ENCODE measurements around the gene PRR9.
A peak's percentile ranks its signal among the peaks of the same experiment; 100 is the strongest.

The PRR9 gene

DNA sequence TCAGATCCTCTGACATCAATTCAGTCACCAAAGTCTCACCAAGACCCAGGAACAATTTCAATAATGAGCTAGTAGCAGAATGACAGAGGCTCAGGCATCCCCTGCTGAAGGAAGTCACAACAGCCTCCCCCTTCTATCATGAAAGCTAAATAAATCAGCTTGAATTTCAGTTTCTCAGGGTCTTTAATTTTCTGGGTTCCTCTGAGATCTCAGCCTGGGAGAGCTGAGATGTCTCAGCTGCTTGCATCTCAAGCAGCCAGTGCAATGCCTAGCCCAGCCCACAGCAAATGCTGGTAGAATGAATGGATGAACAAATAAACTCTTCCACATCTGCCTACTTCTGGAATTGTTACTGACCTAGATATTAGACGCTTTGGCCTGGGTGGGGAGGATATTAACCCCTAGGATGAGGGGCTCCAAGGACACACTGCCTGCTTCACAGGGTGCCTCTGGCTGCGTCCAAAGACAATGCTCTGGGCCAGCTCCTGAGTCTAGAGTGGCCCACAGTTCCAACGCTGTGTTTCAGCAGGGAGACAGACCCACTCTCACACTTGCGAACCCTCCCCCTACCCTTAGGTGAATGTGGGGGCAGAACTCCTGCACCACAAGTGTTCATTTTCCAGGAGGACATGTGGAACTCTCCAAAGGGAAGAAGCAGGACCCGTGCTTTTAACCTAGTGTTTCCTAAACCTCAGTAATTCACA, 30.9 kb downstream of the PRR9 start:
- no peak overlapping the region for H3K4me3 Mint-ChIP-seq
- H3K36me3 Mint-ChIP-seq, result no peaks in the 10 kb centered on the region
- DNase-seq (ENCODE audit: low spot score in 2 of 2) (peak in 1 of 2 donors; percentile 12), ATAC-seq (no peak)
- H3K4me1 Mint-ChIP-seq, result no peaks in the 10 kb centered on the region
- H3K27ac Mint-ChIP-seq, result no peak overlapping the region
- no peaks in the 10 kb centered on the region for H3K9me3 Mint-ChIP-seq

- H3K36me3 Mint-ChIP-seq, result no peaks in the 10 kb centered on the region
- no peak overlapping the region for H3K27ac Mint-ChIP-seq
- no peak for DNase-seq (ENCODE audit: low spot score in 2 of 2)
- no peaks in the 10 kb centered on the region for H3K9me3 Mint-ChIP-seq
- H3K4me1 Mint-ChIP-seq, result peaks cover 7% of the 10 kb centered on the region
- ATAC-seq, result no peak
- no peak overlapping the region for H3K4me3 Mint-ChIP-seq
Measured at GRCh38 chr1:153250166-153250565, 32.8 kb downstream of the PRR9 start.

DNA sequence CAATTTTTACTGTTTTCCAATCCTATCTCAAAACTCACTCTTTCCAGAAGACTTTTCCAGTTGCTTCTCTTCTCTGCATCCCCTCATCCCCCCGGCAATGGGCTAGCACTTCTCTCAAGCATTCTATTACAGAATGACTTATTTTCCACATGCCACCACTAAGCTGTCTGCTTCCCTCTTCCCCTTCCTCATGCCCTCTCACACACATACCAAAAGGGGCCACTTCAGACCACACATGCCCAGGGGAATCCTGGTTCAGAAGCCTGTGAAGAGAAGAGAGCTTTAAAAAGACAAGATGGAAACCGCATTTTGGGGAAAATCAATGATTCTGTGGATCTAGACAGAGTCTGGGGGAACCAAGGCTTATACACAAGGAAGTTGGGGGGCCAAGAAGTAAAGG, 33.7 kb downstream of the PRR9 start:
- no peaks in the 10 kb centered on the region for H3K9me3 Mint-ChIP-seq
- no peak overlapping the region for H3K4me3 Mint-ChIP-seq
- H3K4me1 Mint-ChIP-seq, result peaks cover 7% of the 10 kb centered on the region
- no peak for ATAC-seq
- DNase-seq (ENCODE audit: low spot score in 2 of 2), result no peak
- no peaks in the 10 kb centered on the region for H3K36me3 Mint-ChIP-seq
- no peak overlapping the region for H3K27ac Mint-ChIP-seq

- Mint-ChIP-seq H3K9me3 (no peaks in the 10 kb centered on the region), H3K4me3 (no peak overlapping the region), H3K27ac (no peak overlapping the region), H3K4me1 (peaks cover 7% of the 10 kb centered on the region), H3K36me3 (no peaks in the 10 kb centered on the region)
- no peak for DNase-seq (ENCODE audit: low spot score in 2 of 2)
- no peak for ATAC-seq
Measured at GRCh38 chr1:153251562-153251961, 34.2 kb downstream of the PRR9 start.

DNA sequence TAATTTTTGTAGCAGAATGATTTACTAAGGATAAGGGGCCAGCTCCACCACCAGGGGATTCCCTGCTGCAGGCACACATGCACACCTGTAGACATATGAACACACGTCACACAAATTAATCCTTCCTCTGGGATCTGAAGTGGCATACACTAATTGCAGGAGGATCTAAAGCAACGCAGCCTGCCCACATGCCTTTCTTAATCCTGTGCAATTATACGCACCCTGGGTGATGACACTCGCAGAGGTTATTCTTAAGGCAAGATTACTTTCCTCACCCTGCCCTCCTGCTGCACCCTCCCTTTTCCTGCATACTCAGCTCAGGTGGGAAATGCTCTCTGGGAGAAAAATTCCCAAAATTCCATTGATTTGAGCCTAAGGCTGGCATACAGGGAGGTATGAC, 34.6 kb downstream of the PRR9 start:
- DNase-seq (ENCODE audit: low spot score in 2 of 2) (no peak), ATAC-seq (no peak)
- Mint-ChIP-seq H3K36me3 (no peaks in the 10 kb centered on the region), H3K27ac (no peak overlapping the region), H3K9me3 (no peaks in the 10 kb centered on the region), H3K4me1 (peaks cover 7% of the 10 kb centered on the region), H3K4me3 (no peak overlapping the region)

DNA sequence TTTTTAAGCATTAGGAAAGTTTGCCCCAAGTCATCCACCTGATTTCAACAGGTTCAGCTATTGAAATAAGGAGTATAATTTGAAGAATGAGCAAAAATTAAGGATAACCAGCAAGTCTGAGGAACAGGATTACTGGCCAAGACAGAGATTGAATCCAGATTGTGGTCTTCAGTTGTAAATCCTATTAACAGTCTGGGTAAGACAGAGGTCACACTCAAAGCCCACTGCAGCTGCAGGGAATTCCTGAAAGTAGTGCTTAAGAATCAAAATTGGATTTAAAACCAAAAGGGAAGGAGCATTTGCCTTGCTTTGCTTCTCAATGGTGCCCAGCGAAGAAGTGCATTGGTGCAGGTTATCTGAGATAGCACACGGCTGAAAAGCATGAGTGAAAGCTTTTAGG, 35.7 kb downstream of the PRR9 start:
- H3K9me3 Mint-ChIP-seq, result no peaks in the 10 kb centered on the region
- H3K27ac Mint-ChIP-seq, result no peak overlapping the region
- H3K4me1 Mint-ChIP-seq, result peaks cover 7% of the 10 kb centered on the region
- no peak overlapping the region for H3K4me3 Mint-ChIP-seq
- no peak for ATAC-seq
- DNase-seq (ENCODE audit: low spot score in 2 of 2), result no peak
- no peaks in the 10 kb centered on the region for H3K36me3 Mint-ChIP-seq

DNA sequence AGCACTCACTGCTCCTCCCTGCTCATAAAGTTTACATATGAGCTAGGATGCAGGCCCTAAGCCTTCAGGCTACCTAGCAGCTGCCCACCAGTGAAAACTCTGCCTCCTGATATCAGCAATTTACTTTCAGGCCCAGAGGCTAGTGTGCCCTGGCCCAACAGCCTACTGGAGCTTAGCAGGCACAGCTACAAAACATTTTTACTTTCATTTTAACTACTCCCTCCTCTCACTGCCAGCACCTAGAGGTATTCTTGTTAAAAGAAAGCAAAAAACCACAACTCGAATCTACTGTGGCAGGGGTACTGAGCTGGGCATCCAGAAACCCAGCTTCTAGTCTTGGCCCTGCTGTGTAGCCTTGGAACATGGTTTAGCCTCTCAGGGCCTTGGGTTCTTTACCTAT, 36.3 kb downstream of the PRR9 start:
- ATAC-seq, result peak; percentile 37
- DNase-seq (ENCODE audit: low spot score in 2 of 2), result no peak
- Mint-ChIP-seq H3K36me3 (no peaks in the 10 kb centered on the region), H3K9me3 (no peaks in the 10 kb centered on the region), H3K4me1 (peaks cover 7% of the 10 kb centered on the region), H3K4me3 (no peak overlapping the region), H3K27ac (no peak overlapping the region)

- DNase-seq (ENCODE audit: low spot score in 2 of 2) (no peak), ATAC-seq (no peak)
- Mint-ChIP-seq H3K27ac (no peak within 1 kb of the TSS), H3K36me3 (peaks cover 5% of the 10 kb centered on the region), H3K4me1 (peaks cover 33% of the 10 kb centered on the region), H3K4me3 (peak within 1 kb of the TSS; percentile 51), H3K9me3 (no peaks in the 10 kb centered on the region)
Measured at GRCh38 chr1:153259387-153259786, 42.0 kb downstream of the PRR9 start, which contains the start of gene LORICRIN. LORICRIN (plus strand) TSS chr1:153259687; CDS start chr1:153260950, 1,263 bp downstream.

GRCh38 chr1:153260585-153261280, 43.3 kb downstream of the PRR9 start:
- no peak for DNase-seq (ENCODE audit: low spot score in 2 of 2)
- ATAC-seq, result peak; percentile 65
- peak overlapping the region; percentile 51 for H3K4me3 Mint-ChIP-seq
- peaks cover 33% of the 10 kb centered on the region for H3K4me1 Mint-ChIP-seq
- H3K36me3 Mint-ChIP-seq, result peaks cover 5% of the 10 kb centered on the region
- no peaks in the 10 kb centered on the region for H3K9me3 Mint-ChIP-seq
- H3K27ac Mint-ChIP-seq, result no peak overlapping the region

DNA sequence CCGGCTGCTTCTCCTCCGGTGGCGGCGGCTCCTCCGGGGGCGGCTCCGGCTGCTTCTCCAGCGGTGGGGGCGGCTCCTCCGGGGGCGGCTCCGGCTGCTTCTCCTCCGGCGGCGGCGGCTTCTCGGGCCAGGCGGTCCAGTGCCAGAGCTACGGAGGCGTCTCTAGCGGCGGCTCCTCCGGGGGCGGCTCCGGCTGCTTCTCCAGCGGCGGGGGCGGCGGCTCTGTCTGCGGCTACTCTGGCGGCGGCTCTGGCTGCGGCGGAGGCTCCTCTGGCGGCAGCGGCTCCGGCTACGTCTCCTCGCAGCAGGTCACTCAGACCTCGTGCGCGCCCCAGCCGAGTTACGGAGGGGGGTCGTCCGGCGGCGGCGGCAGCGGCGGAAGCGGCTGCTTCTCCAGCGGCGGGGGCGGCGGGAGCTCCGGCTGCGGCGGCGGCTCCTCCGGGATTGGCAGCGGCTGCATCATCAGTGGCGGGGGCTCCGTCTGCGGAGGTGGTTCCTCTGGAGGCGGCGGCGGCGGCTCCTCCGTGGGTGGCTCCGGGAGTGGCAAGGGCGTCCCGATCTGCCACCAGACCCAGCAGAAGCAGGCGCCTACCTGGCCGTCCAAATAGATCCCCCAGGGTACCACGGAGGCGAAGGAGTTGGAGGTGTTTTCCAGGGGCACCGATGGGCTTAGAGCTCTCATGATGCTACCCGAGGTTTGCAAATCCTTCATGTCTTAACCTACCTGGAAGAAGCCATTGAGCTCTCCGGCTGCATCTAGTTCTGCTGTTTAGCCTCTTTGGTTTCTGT, 44.1 kb downstream of the PRR9 start:
- peak; percentile 40 for ATAC-seq
- Mint-ChIP-seq H3K4me3 (peak overlapping the region; percentile 59), H3K9me3 (no peaks in the 10 kb centered on the region), H3K36me3 (peaks cover 5% of the 10 kb centered on the region), H3K4me1 (peaks cover 33% of the 10 kb centered on the region), H3K27ac (no peak overlapping the region)
- no peak for DNase-seq (ENCODE audit: low spot score in 2 of 2)

- H3K4me3 Mint-ChIP-seq, result peak overlapping the region; percentile 59
- H3K36me3 Mint-ChIP-seq, result peaks cover 5% of the 10 kb centered on the region
- ATAC-seq (no peak), DNase-seq (ENCODE audit: low spot score in 2 of 2) (no peak)
- peaks cover 33% of the 10 kb centered on the region for H3K4me1 Mint-ChIP-seq
- no peak overlapping the region for H3K27ac Mint-ChIP-seq
- H3K9me3 Mint-ChIP-seq, result no peaks in the 10 kb centered on the region
Measured at GRCh38 chr1:153262070-153262366, 44.6 kb downstream of the PRR9 start.

DNA sequence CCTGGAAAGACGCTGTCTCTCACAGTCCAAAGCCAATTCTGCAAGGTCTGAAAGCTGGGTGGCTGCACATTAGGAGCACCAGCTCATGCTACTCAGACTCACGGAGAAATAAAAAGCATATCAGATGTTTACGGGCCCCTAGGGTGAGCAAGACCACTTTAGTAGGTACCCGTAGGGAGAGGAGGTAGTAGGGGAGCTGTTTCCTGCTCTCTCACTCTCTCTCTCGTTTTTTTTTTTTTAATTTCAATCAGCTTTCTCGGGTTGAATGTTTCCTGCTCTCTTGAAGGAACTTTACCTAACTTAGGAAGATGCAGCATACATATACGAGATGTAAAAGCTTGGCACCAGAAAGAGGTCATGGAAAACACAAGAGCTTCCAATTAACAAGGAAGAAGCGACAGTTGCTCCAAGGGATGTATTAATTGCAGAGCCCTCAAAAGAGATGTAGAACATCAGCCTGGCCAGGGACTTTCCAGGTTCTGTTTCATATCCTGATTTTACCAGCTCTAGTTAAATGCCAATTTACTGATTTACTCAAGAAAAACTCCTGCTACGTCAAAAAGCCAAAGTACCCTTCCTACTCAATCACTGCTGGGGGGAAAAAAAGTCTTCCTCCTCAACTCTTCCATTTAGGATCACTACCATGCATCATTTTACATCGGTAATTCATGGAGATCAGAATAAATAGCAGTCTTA, 45.2 kb downstream of the PRR9 start:
- H3K36me3 Mint-ChIP-seq, result peaks cover 5% of the 10 kb centered on the region
- no peak for ATAC-seq
- H3K27ac Mint-ChIP-seq, result no peak overlapping the region
- H3K9me3 Mint-ChIP-seq, result no peaks in the 10 kb centered on the region
- DNase-seq (ENCODE audit: low spot score in 2 of 2), result no peak
- H3K4me3 Mint-ChIP-seq, result peak overlapping the region; percentile 59
- H3K4me1 Mint-ChIP-seq, result peaks cover 33% of the 10 kb centered on the region

- ATAC-seq, result no peak
- Mint-ChIP-seq H3K9me3 (no peaks in the 10 kb centered on the region), H3K36me3 (peaks cover 2% of the 10 kb centered on the region), H3K4me3 (no peak overlapping the region), H3K4me1 (peaks cover 24% of the 10 kb centered on the region), H3K27ac (no peak overlapping the region)
- DNase-seq (ENCODE audit: low spot score in 2 of 2), result no peak
Measured at GRCh38 chr1:153265457-153265856, 48.1 kb downstream of the PRR9 start.
